ENCODE measurements around the gene SCN3A. TPM values are rescaled to one million over a fixed set of nuclear protein-coding genes. Genes with fewer than 3 reads are reported as not detected.

The SCN3A gene
- total RNA-seq, 1 experiment from 2014 or later: not detected

DNA sequence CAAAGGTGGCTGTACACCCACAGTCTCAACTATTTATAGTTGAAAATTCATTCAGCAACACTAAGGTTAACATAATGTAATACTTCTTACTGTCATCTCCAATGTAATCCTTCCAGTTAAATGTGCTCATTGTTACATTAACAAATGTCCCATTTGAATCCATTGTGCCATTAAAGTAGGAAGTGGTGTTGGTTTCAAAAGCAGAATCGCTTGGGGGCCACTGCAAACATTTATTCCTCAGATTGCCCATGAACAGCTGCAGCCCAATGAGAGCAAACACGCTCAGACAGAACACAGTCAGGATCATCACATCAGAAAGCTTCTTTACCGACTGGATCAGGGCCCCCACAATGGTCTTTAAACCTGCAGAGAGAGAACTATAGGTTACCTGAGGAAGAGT, 41.4 kb downstream of the SCN3A start:
- ChIA-PET POLR2A (no interaction called here), CTCF (no interaction called here)
- Histone ChIP-seq H3K4me3 (ENCODE audit: low read depth in 2 of 2, low read length in 2 of 2) (no peak overlapping the region), H3K27ac (ENCODE audit: low read length) (no peak overlapping the region), H3K9me3 (ENCODE audit: control insufficient read depth, insufficient read depth, low read depth, low read length) (no peaks in the 10 kb centered on the region), H3K27me3 (ENCODE audit: control insufficient read depth, insufficient read depth, low read length) (no peaks in the 10 kb centered on the region), H3K36me3 (ENCODE audit: control insufficient read depth, insufficient read depth, low read length) (no peaks in the 10 kb centered on the region), H3K4me1 (ENCODE audit: control insufficient read depth, insufficient read depth, low read length) (no peaks in the 10 kb centered on the region)
- TF ChIP-seq, protein P1, sequence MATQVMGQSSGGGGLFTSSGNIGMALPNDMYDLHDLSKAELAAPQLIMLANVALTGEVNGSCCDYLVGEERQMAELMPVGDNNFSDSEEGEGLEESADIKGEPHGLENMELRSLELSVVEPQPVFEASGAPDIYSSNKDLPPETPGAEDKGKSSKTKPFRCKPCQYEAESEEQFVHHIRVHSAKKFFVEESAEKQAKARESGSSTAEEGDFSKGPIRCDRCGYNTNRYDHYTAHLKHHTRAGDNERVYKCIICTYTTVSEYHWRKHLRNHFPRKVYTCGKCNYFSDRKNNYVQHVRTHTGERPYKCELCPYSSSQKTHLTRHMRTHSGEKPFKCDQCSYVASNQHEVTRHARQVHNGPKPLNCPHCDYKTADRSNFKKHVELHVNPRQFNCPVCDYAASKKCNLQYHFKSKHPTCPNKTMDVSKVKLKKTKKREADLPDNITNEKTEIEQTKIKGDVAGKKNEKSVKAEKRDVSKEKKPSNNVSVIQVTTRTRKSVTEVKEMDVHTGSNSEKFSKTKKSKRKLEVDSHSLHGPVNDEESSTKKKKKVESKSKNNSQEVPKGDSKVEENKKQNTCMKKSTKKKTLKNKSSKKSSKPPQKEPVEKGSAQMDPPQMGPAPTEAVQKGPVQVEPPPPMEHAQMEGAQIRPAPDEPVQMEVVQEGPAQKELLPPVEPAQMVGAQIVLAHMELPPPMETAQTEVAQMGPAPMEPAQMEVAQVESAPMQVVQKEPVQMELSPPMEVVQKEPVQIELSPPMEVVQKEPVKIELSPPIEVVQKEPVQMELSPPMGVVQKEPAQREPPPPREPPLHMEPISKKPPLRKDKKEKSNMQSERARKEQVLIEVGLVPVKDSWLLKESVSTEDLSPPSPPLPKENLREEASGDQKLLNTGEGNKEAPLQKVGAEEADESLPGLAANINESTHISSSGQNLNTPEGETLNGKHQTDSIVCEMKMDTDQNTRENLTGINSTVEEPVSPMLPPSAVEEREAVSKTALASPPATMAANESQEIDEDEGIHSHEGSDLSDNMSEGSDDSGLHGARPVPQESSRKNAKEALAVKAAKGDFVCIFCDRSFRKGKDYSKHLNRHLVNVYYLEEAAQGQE (IDR thresholded peaks at IDR 0.05; ENCODE audit: insufficient read depth in 1 of 2, low read depth in 2 of 2, low read length in 1 of 2): no peak
- TF ChIP-seq SIN3A (IDR thresholded peaks at IDR 0.05; ENCODE audit: borderline replicate concordance, insufficient read depth, low read depth, low read length) (no peak), POLR2AphosphoS5 (IDR thresholded peaks at IDR 0.05; ENCODE audit: low read depth, low read length) (no peak), TCF7L2 (IDR thresholded peaks at IDR 0.05; ENCODE audit: low read depth, low read length) (no peak)
- TF ChIP-seq, protein P2, sequence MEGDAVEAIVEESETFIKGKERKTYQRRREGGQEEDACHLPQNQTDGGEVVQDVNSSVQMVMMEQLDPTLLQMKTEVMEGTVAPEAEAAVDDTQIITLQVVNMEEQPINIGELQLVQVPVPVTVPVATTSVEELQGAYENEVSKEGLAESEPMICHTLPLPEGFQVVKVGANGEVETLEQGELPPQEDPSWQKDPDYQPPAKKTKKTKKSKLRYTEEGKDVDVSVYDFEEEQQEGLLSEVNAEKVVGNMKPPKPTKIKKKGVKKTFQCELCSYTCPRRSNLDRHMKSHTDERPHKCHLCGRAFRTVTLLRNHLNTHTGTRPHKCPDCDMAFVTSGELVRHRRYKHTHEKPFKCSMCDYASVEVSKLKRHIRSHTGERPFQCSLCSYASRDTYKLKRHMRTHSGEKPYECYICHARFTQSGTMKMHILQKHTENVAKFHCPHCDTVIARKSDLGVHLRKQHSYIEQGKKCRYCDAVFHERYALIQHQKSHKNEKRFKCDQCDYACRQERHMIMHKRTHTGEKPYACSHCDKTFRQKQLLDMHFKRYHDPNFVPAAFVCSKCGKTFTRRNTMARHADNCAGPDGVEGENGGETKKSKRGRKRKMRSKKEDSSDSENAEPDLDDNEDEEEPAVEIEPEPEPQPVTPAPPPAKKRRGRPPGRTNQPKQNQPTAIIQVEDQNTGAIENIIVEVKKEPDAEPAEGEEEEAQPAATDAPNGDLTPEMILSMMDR (IDR thresholded peaks at IDR 0.05): no peak
- no peak for ATAC-seq
- DNase-seq (ENCODE audit: low read depth, low spot score): no peak
- in situ Hi-C loops (cut with HindIII; ENCODE audit: low pct_unique_long_range_greater_than_20kb, low sequenced_read_pairs) (no loop called here), intact Hi-C loops (cut with micrococcal nuclease; ENCODE audit: unreplicated experiment) (no loop called here)
- BruUV-seq (replicated peaks): no TSS peak

DNA sequence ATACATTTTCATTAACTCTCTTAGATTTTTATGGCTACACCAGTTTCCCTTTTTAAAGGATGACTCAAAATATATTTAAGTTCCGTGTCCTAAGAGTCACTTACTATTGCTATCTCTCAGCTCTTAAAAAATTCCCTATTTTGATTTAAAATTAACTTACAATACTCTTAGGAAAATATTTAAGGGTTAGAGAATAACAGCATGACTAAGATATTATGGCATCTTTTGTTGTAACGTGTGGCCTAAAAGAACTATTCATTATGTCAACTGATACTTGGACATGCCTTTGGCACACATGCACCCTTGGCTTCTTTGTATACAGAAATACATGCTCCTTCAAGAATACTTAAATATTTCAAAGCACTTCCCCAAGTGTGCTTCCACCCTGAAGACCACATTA, 42.3 kb downstream of the SCN3A start:
- no peaks in the 10 kb centered on the region for H3K27me3 ChIP-seq (ENCODE audit: control insufficient read depth, insufficient read depth, low read length)
- no peak for ATAC-seq

More for the DNA sequence above, 42.3 kb downstream of the SCN3A start:
- BruUV-seq (replicated peaks): no TSS peak
- DNase-seq (ENCODE audit: low read depth, low spot score): no peak
- Histone ChIP-seq H3K36me3 (ENCODE audit: control insufficient read depth, insufficient read depth, low read length) (no peaks in the 10 kb centered on the region), H3K4me1 (ENCODE audit: control insufficient read depth, insufficient read depth, low read length) (no peaks in the 10 kb centered on the region), H3K27ac (ENCODE audit: low read length) (no peak overlapping the region), H3K9me3 (ENCODE audit: control insufficient read depth, insufficient read depth, low read depth, low read length) (no peaks in the 10 kb centered on the region), H3K4me3 (ENCODE audit: low read depth in 2 of 2, low read length in 2 of 2) (no peak overlapping the region)
- in situ Hi-C loops (cut with HindIII; ENCODE audit: low pct_unique_long_range_greater_than_20kb, low sequenced_read_pairs): no loop called here
- TF ChIP-seq TCF7L2 (IDR thresholded peaks at IDR 0.05; ENCODE audit: low read depth, low read length) (no peak), POLR2AphosphoS5 (IDR thresholded peaks at IDR 0.05; ENCODE audit: low read depth, low read length) (no peak), SIN3A (IDR thresholded peaks at IDR 0.05; ENCODE audit: borderline replicate concordance, insufficient read depth, low read depth, low read length) (no peak)
- TF ChIP-seq, protein P2 (IDR thresholded peaks at IDR 0.05): no peak
- TF ChIP-seq, protein P1 (IDR thresholded peaks at IDR 0.05; ENCODE audit: insufficient read depth in 1 of 2, low read depth in 2 of 2, low read length in 1 of 2): no peak
- POLR2A ChIA-PET: no interaction called here
- intact Hi-C loops (cut with micrococcal nuclease; ENCODE audit: unreplicated experiment): no loop called here
- CTCF ChIA-PET: no interaction called here
